ENCODE results near the gene DPY19L1.

DPY19L1 gene

GRCh38 chr7:35015346-35015859 lies 21.9 kb downstream of the DPY19L1 start:
- TF ChIP-seq EP300 (IDR thresholded peaks at IDR 0.05; ENCODE audit: borderline replicate concordance) = no peak
- TF ChIP-seq ZBTB7A (IDR thresholded peaks at IDR 0.05; ENCODE audit: low read depth) = no peak

GRCh38 chr7:35012160-35012559 lies 25.1 kb downstream of the DPY19L1 start:
- TF ChIP-seq TEAD4 (IDR thresholded peaks at IDR 0.05) (no peak), CEBPB (IDR thresholded peaks at IDR 0.05) (no peak)

GRCh38 chr7:35011085-35011484 lies 26.2 kb downstream of the DPY19L1 start:
- TF ChIP-seq NFIC (IDR thresholded peaks at IDR 0.05) (no peak), RAD21 (IDR thresholded peaks at IDR 0.05; ENCODE audit: low read depth) (no peak), CREB1 (IDR thresholded peaks at IDR 0.05; ENCODE audit: low read depth) (no peak), YY1 (IDR thresholded peaks at IDR 0.05; ENCODE audit: low read depth) (no peak), REST (IDR thresholded peaks at IDR 0.05; ENCODE audit: low read depth) (no peak), TAF1 (IDR thresholded peaks at IDR 0.05; ENCODE audit: low read depth) (no peak), EGR1 (IDR thresholded peaks at IDR 0.05) (no peak), TEAD4 (IDR thresholded peaks at IDR 0.05) (no peak), ZBTB7A (IDR thresholded peaks at IDR 0.05; ENCODE audit: low read depth) (no peak), USF1 (IDR thresholded peaks at IDR 0.05) (no peak), CEBPB (IDR thresholded peaks at IDR 0.05) (no peak), FOXM1 (IDR thresholded peaks at IDR 0.05; ENCODE audit: borderline replicate concordance, low read depth) (no peak), TCF12 (IDR thresholded peaks at IDR 0.05; ENCODE audit: low read depth) (no peak), MAX (IDR thresholded peaks at IDR 0.05) (no peak)

- no peak for TF ChIP-seq REST (IDR thresholded peaks at IDR 0.05; ENCODE audit: low read depth)
- no peak for TF ChIP-seq RAD21 (IDR thresholded peaks at IDR 0.05; ENCODE audit: low read depth)
- TF ChIP-seq NFIC (IDR thresholded peaks at IDR 0.05) = no peak
- TF ChIP-seq YY1 (IDR thresholded peaks at IDR 0.05; ENCODE audit: low read depth) = no peak
- TF ChIP-seq MAX (IDR thresholded peaks at IDR 0.05) = no peak
- no peak for TF ChIP-seq ZBTB7A (IDR thresholded peaks at IDR 0.05; ENCODE audit: low read depth)
- TF ChIP-seq EGR1 (IDR thresholded peaks at IDR 0.05) = no peak
- no peak for TF ChIP-seq CREB1 (IDR thresholded peaks at IDR 0.05; ENCODE audit: low read depth)
- no peak for TF ChIP-seq EP300 (IDR thresholded peaks at IDR 0.05; ENCODE audit: borderline replicate concordance)
- no peak for TF ChIP-seq TEAD4 (IDR thresholded peaks at IDR 0.05)
- no peak for TF ChIP-seq USF1 (IDR thresholded peaks at IDR 0.05)
- no peak for TF ChIP-seq TAF1 (IDR thresholded peaks at IDR 0.05; ENCODE audit: low read depth)
- TF ChIP-seq FOXM1 (IDR thresholded peaks at IDR 0.05; ENCODE audit: borderline replicate concordance, low read depth) = no peak
- TF ChIP-seq TCF12 (IDR thresholded peaks at IDR 0.05; ENCODE audit: low read depth) = no peak
- no peak for TF ChIP-seq CEBPB (IDR thresholded peaks at IDR 0.05)
Observed at GRCh38 chr7:35007768-35008167, 29.5 kb downstream of the DPY19L1 start.

GRCh38 chr7:35004531-35005095 lies 32.7 kb downstream of the DPY19L1 start:
- TF ChIP-seq FOXM1 (IDR thresholded peaks at IDR 0.05; ENCODE audit: borderline replicate concordance, low read depth) (no peak), USF1 (IDR thresholded peaks at IDR 0.05) (no peak), MAX (IDR thresholded peaks at IDR 0.05) (no peak), CEBPB (IDR thresholded peaks at IDR 0.05) (no peak), RAD21 (IDR thresholded peaks at IDR 0.05; ENCODE audit: low read depth) (no peak)
